ENCODE data around the gene MTAP.

GRCh38 chr9:21828853-21829410 is 26.5 kb downstream of the MTAP start:
- TF ChIP-seq ZNF432 (CRISPR knock-in tag; IDR thresholded peaks at IDR 0.05; ENCODE audit: borderline replicate concordance) (no peak), CHD4 (IDR thresholded peaks at IDR 0.05; ENCODE audit: borderline replicate concordance, low read length) (no peak), RORA (CRISPR knock-in tag; IDR thresholded peaks at IDR 0.05) (no peak), TCF7 (IDR thresholded peaks at IDR 0.05; ENCODE audit: low read depth) (no peak), ZNF333 (CRISPR knock-in tag; IDR thresholded peaks at IDR 0.05; ENCODE audit: borderline replicate concordance) (no peak), JUN (CRISPR knock-in tag; IDR thresholded peaks at IDR 0.05) (no peak), ZNF296 (CRISPR knock-in tag; conservative IDR thresholded peaks at IDR 0.05) (no peak), CEBPB (IDR thresholded peaks at IDR 0.05; ENCODE audit: borderline replicate concordance, low read depth, low read length) (no peak), MYC (CRISPR knock-in tag; IDR thresholded peaks at IDR 0.05; ENCODE audit: borderline replicate concordance) (no peak), ZNF501 (CRISPR knock-in tag; IDR thresholded peaks at IDR 0.05) (no peak), RAD21 (CRISPR knock-in tag; IDR thresholded peaks at IDR 0.05) (no peak), ZNF572 (CRISPR knock-in tag; IDR thresholded peaks at IDR 0.05) (no peak)
